ENCODE data around the gene TMEM94. TPM values are rescaled to one million over a fixed set of nuclear protein-coding genes. Genes with fewer than 3 reads are reported as not detected.

Gene TMEM94
- total RNA-seq, 1 donor from 2014 or later: 86.4 TPM

DNA sequence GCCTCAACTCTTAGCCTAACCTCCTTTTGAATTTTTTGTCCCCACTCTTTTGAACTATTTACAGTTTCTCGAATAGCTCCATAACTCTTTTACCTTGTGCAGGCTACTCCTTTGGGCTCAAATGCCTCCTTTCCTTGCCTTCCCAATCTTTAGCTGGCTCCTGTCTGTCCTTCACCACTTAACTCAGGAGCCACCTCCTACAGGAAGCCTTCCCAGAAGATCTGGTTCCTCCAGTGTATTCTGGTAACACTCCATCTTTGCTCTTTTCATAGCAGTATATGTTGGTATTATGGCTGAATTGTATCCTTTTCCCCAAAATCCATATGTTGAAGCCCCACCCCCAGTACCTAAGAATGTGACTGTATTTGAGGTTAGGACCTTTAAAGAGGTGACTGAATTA, 41.9 kb upstream of the TMEM94 start:
- Histone ChIP-seq H3K27me3 (ENCODE audit: control insufficient read depth, insufficient read depth, low read length) (peaks cover 9% of the 10 kb centered on the region), H3K4me3 (ENCODE audit: low read depth, low read length) (no peak overlapping the region), H3K36me3 (ENCODE audit: control insufficient read depth, insufficient read depth, low read length) (no peaks in the 10 kb centered on the region)
- TF ChIP-seq, protein P1, sequence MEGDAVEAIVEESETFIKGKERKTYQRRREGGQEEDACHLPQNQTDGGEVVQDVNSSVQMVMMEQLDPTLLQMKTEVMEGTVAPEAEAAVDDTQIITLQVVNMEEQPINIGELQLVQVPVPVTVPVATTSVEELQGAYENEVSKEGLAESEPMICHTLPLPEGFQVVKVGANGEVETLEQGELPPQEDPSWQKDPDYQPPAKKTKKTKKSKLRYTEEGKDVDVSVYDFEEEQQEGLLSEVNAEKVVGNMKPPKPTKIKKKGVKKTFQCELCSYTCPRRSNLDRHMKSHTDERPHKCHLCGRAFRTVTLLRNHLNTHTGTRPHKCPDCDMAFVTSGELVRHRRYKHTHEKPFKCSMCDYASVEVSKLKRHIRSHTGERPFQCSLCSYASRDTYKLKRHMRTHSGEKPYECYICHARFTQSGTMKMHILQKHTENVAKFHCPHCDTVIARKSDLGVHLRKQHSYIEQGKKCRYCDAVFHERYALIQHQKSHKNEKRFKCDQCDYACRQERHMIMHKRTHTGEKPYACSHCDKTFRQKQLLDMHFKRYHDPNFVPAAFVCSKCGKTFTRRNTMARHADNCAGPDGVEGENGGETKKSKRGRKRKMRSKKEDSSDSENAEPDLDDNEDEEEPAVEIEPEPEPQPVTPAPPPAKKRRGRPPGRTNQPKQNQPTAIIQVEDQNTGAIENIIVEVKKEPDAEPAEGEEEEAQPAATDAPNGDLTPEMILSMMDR (IDR thresholded peaks at IDR 0.05; ENCODE audit: insufficient read depth, low read length, poor library complexity, severe bottlenecking): no peak
- no peak for DNase-seq (ENCODE audit: low read depth)

DNA sequence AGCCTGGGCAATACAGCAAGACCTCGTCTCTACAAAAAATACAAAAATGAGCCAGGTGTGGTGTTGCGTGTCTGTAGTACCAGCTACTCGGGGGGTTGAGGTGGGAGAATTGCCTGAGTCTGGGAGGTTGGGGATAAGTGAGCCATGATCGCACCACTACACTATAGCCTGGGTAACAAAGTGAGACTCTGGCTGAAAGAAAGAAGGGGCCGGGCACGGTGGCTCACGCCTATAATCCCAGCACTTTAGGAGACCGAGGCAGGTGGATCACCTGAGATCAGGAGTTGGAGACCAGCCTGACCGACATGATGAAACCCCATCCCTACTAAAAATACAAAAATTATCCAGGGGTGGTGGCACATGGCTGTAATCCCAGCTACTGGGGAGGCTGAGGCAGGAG, 40.4 kb upstream of the TMEM94 start:
- H3K36me3 ChIP-seq (ENCODE audit: control insufficient read depth, insufficient read depth, low read length): no peaks in the 10 kb centered on the region
- no peak for DNase-seq (ENCODE audit: low read depth)
- TF ChIP-seq, protein P1 (IDR thresholded peaks at IDR 0.05; ENCODE audit: insufficient read depth, low read length, poor library complexity, severe bottlenecking): no peak
- H3K4me3 ChIP-seq (ENCODE audit: low read depth, low read length): no peak overlapping the region
- peaks cover 7% of the 10 kb centered on the region for H3K27me3 ChIP-seq (ENCODE audit: control insufficient read depth, insufficient read depth, low read length)

DNA sequence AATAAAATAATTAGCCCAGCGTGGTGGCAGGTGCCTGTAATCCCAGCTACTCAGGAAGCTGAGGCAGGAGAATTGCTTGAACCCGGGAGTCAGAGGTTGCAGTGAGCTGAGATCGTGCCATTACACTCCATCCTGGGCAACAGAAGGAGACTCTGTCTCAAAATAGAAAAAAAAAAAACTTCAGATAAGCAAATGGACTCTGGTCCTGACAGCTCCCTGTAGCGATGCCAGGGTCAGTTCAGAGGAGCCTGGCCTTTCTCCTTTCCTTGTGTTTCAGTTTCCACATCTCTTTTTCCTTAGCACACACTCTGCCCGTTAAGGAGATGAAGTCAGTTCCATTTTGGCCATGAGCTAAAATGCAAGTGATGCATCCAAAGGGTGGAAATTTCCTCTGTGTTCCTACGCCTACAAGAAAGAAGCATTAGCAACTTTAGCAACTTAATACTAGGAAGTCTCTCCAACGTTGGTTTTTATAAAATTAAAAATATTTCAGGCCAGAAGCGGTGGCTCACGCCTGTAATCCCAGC, 39.3 kb upstream of the TMEM94 start:
- Histone ChIP-seq H3K4me3 (ENCODE audit: low read depth, low read length) (no peak overlapping the region), H3K36me3 (ENCODE audit: control insufficient read depth, insufficient read depth, low read length) (no peaks in the 10 kb centered on the region), H3K27me3 (ENCODE audit: control insufficient read depth, insufficient read depth, low read length) (peaks cover 7% of the 10 kb centered on the region)
- TF ChIP-seq, protein P1 (IDR thresholded peaks at IDR 0.05; ENCODE audit: insufficient read depth, low read length, poor library complexity, severe bottlenecking): no peak
- no peak for DNase-seq (ENCODE audit: low read depth)

DNA sequence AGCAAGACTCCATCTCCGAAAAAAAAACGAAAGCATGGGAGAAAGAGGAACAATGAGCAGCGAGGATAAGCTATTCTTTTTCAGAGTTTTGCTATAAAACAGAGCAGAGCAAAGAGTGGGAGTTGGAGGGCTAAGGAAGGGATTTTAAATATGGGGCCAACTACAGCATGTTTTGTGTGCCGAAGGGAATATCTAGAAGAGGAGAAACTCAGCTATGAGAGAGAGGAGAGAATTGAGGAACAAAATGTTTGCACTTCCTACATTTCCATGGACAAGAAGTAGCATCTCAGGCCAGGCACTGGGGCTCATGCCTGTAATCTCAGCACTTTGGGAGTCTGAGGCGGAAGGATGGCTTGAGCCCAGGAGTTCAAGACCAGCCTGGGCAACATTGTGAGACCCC, 37.9 kb upstream of the TMEM94 start:
- TF ChIP-seq, protein P1 (IDR thresholded peaks at IDR 0.05; ENCODE audit: insufficient read depth, low read length, poor library complexity, severe bottlenecking): no peak
- no peak overlapping the region for H3K4me3 ChIP-seq (ENCODE audit: low read depth, low read length)
- H3K27me3 ChIP-seq (ENCODE audit: control insufficient read depth, insufficient read depth, low read length): peaks cover 7% of the 10 kb centered on the region
- no peak for DNase-seq (ENCODE audit: low read depth)
- no peaks in the 10 kb centered on the region for H3K36me3 ChIP-seq (ENCODE audit: control insufficient read depth, insufficient read depth, low read length)

DNA sequence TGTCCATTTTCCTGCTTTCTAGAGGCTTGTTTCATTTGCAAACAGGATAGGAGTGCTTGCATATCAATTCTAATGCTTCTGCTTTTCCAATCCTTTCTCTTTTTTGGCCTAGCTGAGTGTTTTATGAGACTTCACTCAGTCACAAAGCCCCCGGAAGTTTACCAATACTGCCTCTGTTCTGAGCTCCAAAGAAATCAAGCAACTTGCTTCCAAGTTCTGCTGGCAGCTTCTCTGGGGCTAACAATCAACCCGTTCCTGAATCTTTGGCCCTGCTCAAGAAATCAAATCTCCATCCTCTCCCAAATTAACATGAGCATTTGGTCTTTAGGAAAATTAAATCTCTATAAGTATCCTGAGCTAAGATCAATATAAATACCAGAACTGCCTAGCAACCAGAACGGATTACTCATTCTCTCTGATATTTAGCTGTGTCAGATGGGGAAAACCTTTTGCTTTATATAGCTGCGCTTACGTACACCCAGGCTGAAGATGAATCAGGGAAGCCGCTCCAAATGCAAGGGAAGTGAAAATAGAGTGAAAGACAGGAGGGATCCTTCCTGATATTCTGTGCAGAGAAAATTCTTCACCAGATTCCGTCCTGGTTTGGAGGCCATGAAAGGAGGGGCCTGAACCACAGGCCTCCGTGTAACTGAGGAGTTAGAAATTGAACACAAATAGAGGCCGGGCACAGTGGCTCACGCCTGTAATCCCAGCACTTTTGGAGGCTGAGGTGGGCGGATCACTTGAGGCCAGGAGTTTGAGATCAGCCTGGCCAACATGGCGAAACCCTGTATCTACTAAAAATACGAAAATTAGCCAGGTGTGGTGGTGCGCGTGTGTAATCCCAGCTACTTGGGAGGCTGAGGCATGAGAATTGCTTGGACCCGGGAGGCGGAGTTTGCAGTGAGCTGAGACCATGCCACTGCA, 27.6 kb upstream of the TMEM94 start:
- Histone ChIP-seq H3K36me3 (ENCODE audit: control insufficient read depth, insufficient read depth, low read length) (no peaks in the 10 kb centered on the region), H3K27me3 (ENCODE audit: control insufficient read depth, insufficient read depth, low read length) (no peaks in the 10 kb centered on the region), H3K4me3 (ENCODE audit: low read depth, low read length) (no peak overlapping the region)
- TF ChIP-seq, protein P1 (IDR thresholded peaks at IDR 0.05; ENCODE audit: insufficient read depth, low read length, poor library complexity, severe bottlenecking): no peak
- no peak for DNase-seq (ENCODE audit: low read depth)

All from kidney epithelial cell (primary cell).